ES-I3 (cell line): ENCODE results near the gene PARVG.

Experiments used
- H3K36me3 ChIP-seq: 2 replicates; pipeline ENCODE4 v1.6.1; 2013; ENCODE audit warnings: mild to moderate bottlenecking, low read length, control low read depth, moderate library complexity; ENCODE audit not compliant: insufficient read depth
- H3K4me1 ChIP-seq: 2 replicates; pipeline ENCODE4 v1.6.1; 2013; ENCODE audit warnings: mild to moderate bottlenecking, control low read depth, low read length; ENCODE audit not compliant: insufficient read depth
- H3K9ac ChIP-seq: 2 replicates; pipeline ENCODE4 v1.6.1; 2013; ENCODE audit warnings: low read depth, mild to moderate bottlenecking, low read length, moderate library complexity
- H3K9me3 ChIP-seq: 2 replicates; pipeline ENCODE4 v1.6.1; 2013; ENCODE audit warnings: mild to moderate bottlenecking, low read length, moderate library complexity; ENCODE audit not compliant: control insufficient read depth, insufficient read depth

Gene PARVG

DNA sequence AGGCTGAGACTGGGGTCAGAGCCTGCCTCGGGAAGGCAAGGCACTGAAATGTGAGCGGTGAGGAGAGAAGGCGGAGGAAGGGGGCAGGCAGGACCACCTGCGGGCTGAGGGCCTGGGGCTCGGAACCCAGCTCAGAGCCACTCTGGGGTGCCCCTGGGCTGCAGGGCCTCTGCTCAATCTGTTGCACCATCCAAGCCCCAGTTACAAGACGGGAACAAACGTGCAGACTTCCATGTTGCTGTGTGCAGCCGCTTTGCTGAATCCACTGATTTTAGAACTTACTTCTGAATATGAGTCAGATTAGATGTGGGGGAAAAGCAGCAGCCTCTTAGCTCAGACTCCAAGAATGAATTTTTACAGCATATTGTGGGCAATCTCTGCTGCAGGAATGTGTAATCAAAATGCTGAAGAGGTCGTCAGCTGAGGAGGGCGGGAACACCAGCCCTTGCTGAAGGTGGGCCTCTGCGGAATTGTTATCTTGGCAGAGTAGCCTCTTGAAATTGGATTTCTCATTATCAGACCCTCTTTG is 21.6 kb downstream of the PARVG start:
- H3K36me3 ChIP-seq: no peaks in the 10 kb centered on the region
- no peaks in the 10 kb centered on the region for H3K9me3 ChIP-seq
- H3K9ac ChIP-seq: no peak overlapping the region
- no peaks in the 10 kb centered on the region for H3K4me1 ChIP-seq

- no peak overlapping the region for H3K9ac ChIP-seq
- H3K4me1 ChIP-seq: no peaks in the 10 kb centered on the region
- no peaks in the 10 kb centered on the region for H3K36me3 ChIP-seq
- H3K9me3 ChIP-seq: no peaks in the 10 kb centered on the region
These were observed 22.5 kb downstream of the PARVG start for GRCh38 chr22:44203203-44203602.

GRCh38 chr22:44204739-44205515 is 24.2 kb downstream of the PARVG start:
- Histone ChIP-seq H3K4me1 (no peaks in the 10 kb centered on the region), H3K9ac (no peak overlapping the region), H3K36me3 (no peaks in the 10 kb centered on the region), H3K9me3 (no peaks in the 10 kb centered on the region)

- Histone ChIP-seq H3K4me1 (no peaks in the 10 kb centered on the region), H3K9ac (no peak overlapping the region), H3K9me3 (no peaks in the 10 kb centered on the region)
These were observed 25.0 kb downstream of the PARVG start for GRCh38 chr22:44205516-44206329.

DNA sequence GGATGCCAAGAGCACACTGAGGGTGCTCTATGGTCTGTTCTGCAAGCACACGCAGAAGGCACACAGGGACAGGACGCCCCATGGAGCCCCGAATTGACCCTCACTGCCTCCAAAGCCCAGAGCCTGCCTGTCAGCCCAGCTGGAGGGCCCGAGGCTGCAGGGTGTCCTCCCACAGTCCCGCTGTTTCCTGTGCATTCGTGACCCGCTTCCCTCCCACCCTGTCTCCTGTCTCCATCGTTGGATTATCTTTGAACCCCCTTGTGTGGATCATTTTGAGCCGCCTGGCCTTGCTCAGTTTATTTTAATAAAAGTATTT is 25.6 kb downstream of the PARVG start:
- Histone ChIP-seq H3K36me3 (no peaks in the 10 kb centered on the region), H3K4me1 (no peaks in the 10 kb centered on the region), H3K9ac (no peak overlapping the region), H3K9me3 (no peaks in the 10 kb centered on the region)

More at GRCh38 chr22:44205516-44206329, 25.0 kb downstream of the PARVG start:
- H3K36me3 ChIP-seq: no peaks in the 10 kb centered on the region

DNA sequence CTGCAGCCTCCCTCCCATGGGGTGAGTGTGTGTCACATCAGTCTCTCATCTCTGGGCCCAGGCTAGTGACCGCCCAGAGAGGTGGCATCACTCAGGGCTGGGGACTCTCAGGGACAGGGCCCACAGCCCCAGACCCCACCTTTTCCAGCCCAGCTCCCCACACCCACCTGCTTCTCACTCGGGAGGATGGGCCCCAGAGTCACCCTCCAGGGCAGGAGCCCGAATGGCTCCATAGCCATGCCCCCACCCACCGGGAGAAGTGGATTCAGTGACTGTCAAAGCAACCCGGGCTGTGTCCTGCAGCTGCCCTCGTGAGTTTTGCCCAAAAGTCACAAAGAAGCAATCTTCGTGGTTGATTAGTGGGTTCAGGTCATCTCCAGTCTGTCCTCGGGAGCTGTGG is 26.0 kb downstream of the PARVG start:
- H3K9me3 ChIP-seq: no peaks in the 10 kb centered on the region
- no peaks in the 10 kb centered on the region for H3K4me1 ChIP-seq
- H3K36me3 ChIP-seq: no peaks in the 10 kb centered on the region
- no peak overlapping the region for H3K9ac ChIP-seq

DNA sequence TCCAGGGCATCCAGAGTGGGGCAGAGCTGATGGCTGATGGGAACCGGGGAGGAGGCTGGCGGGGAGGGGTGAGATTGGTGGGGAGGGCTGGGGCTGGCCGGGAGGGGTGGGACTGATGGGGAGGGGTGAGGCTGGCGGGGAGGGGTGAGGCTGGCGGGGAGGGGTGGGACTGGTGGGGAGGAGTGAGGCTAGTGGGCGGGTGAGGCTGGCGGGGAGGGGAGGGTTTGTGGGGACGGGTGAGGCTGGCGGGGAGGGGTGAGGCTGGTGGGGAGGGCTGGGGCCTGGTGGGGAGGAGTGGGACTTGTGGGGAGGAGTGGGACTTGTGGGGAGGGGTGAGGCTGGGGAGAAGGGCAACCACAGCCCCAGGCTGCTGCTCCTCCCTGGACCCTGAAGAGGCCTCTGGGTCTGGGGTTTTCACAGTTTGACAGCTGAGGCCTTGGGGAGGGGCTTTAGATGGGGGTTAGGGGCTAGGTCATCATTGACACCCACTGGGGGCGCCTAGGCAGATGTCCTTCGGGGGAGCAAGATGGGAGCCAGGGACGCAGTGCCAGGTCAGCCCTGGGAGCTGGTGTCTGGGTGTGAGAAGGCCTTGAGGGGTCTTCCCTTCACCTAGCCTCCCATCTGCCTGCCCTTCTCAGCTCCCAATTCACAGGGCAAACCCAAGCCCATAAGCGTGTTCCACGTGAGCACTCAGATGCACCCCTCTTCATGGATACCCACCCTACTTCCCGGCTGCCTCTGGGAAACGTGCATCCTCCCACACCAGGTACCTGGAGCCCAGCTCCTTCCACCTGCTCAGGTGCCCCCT is 26.7 kb downstream of the PARVG start:
- H3K9ac ChIP-seq: no peak overlapping the region
- H3K36me3 ChIP-seq: no peaks in the 10 kb centered on the region
- no peaks in the 10 kb centered on the region for H3K9me3 ChIP-seq
- no peaks in the 10 kb centered on the region for H3K4me1 ChIP-seq

- H3K36me3 ChIP-seq: no peaks in the 10 kb centered on the region
- H3K4me1 ChIP-seq: no peaks in the 10 kb centered on the region
- H3K9me3 ChIP-seq: no peaks in the 10 kb centered on the region
- H3K9ac ChIP-seq: no peak overlapping the region
These were observed 27.2 kb downstream of the PARVG start for GRCh38 chr22:44207981-44208317.

DNA sequence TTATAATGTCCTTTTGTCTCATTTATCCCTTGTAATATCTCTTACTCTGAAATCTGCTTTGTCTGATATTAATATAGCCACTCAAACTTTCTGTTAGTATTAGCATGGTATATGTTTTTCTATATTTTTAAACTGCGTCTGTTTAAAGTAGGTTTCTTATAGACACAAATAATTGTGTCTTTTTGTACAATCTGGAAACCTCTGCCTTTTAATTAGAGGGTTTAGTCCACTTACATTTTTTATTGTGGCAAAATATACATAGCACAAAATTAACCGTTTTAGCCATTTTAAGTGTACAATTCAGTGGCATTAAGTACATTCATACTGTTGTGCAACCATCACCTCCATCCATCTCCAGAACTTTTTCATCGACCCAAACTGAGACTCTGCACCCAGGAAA is 28.6 kb downstream of the PARVG start:
- H3K4me1 ChIP-seq: no peaks in the 10 kb centered on the region
- no peaks in the 10 kb centered on the region for H3K9me3 ChIP-seq
- no peaks in the 10 kb centered on the region for H3K36me3 ChIP-seq
- H3K9ac ChIP-seq: no peak overlapping the region

DNA sequence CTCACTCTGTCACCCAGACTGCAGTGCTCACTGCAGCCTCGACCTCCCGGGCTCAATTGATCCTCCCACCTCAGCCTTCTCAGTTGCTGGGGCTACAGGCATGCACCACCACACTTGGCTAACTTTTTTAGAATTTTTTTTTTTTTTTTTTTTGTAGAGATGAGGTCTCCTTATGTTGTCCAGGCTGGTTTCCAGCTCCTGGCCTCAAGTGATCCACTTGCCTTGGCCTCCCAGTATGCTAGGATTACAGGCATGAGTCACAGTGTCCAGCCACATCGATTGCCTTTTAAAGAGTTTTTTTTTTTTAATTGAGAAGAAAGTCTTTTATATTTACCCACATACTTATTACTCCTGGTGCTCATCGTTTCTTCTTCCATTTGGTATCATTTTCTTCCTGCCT is 30.0 kb downstream of the PARVG start:
- no peaks in the 10 kb centered on the region for H3K4me1 ChIP-seq
- no peaks in the 10 kb centered on the region for H3K36me3 ChIP-seq
- no peak overlapping the region for H3K9ac ChIP-seq
- no peaks in the 10 kb centered on the region for H3K9me3 ChIP-seq

DNA sequence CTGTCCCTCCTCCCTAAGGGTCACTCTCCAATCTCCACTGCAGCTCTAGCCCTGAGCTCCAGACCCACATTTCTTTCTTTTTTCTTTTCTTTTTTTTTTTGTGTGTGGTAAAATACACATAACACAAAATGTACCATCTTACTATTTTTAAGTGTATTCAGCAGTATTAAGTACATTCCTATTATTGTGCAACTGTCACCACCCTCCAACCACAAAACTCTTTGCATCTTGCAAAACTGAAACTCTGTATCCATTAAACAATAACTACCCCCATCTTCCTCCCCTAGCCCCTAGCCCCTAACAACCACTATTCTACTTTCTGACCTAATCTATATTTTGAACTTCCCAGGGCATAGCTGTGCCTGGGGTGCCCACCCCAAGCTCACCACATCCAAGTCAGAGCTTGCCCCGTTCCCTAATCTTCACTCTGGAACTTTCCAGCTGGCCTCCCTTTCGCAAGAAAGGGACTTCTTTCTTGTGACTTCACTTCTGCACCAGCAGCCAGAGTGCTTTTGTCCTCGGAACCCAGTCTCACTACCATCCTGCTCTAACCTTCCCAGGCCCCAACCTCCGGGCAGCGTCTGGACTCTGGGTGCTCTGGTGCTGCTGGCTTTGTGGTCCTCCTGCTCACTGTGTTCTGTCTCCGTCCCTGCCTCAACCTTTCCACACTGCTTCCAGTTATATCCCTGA is 30.7 kb downstream of the PARVG start:
- Histone ChIP-seq H3K36me3 (no peaks in the 10 kb centered on the region), H3K4me1 (no peaks in the 10 kb centered on the region), H3K9ac (no peak overlapping the region), H3K9me3 (no peaks in the 10 kb centered on the region)

DNA sequence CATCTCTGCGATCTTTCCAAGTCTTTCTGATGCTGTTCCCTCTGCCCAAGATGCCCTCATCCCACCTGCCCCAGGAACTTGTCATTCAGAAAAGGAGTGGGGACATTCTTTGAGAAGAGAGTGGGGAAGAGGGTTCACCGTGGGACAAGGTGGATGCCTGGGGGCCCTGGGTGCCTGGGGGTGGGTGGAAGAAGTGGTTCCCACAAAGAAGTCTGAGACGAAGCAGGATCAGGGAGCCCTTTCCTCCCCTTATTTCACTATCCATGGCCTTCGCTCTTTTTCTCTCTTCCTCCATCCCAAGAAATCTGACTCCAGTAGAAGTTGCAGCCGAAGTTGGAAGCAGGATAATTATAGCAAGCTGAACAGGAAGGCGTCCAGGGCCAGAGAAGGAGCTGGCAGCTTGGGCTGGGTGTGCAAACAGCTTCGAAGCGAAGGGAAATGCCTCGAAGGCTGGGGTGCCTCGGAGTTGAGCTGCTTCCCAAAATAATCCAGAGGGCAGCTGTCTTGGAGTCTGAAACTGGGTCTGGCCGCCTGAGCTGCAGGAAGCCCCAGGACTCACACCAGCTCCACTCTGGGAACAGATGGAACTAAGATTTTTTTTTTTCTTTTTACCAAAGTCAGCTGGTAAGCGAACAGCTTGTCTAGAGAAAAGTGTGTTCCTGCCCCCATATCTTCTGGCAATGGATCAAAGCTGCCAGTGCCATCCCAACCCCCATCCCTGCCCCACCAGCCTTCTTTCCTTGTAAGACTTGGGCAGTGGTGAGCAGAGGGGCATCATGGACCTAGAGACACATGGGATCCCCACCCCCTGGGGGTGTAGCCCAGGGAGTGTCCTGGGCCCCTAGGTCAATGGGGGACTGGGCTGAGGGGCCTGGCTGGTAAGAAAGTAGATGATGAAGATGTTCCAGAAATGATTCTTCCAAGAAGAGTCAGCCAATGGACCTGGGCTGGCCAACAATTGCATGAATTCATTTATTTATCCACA is 31.5 kb downstream of the PARVG start:
- no peak overlapping the region for H3K9ac ChIP-seq
- no peaks in the 10 kb centered on the region for H3K4me1 ChIP-seq
- H3K36me3 ChIP-seq: no peaks in the 10 kb centered on the region
- no peaks in the 10 kb centered on the region for H3K9me3 ChIP-seq

- Histone ChIP-seq H3K4me1 (no peaks in the 10 kb centered on the region), H3K9ac (no peak overlapping the region), H3K36me3 (no peaks in the 10 kb centered on the region), H3K9me3 (no peaks in the 10 kb centered on the region)
These were observed 32.2 kb downstream of the PARVG start for GRCh38 chr22:44212936-44213335.
